Activated CD8-positive, alpha-beta memory T cell treated with anti-CD3 and anti-CD28 coated beads, Interleukin-2, amount 50 U/mL, for 1 hour (primary cell): ENCODE measurements around the gene LIMCH1.
"Not testable (repeated sequence)": the region's sequence is repeated elsewhere in the genome, so short reads cannot be mapped to it uniquely, and the experiment has no call there.

Experiments used
- DNase-seq: peaks from one replicate; pipeline ENCODE4 v3.0.0-alpha.2; 2020; ENCODE audit errors: extremely low read depth

Gene LIMCH1

DNA sequence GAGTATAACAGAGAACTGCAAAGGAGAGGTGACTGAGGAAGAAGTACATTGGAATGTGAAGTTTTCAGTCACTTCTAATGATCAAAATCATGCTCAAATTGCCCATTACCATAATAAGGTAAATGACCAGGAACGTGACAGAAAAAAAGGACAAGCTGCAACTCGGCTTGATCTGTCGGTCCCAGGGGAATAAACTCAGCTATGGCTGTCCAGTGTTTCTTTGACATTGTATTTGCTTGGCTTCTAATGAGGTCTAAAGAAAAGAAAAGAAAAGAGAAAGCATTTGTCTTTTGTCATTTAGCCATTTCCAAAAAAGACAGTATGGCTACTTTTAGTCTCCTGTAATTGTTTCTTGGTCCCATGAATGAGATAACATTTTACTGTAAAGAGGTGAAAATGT, 185.3 kb downstream of the LIMCH1 start:
- no peak for DNase-seq

DNA sequence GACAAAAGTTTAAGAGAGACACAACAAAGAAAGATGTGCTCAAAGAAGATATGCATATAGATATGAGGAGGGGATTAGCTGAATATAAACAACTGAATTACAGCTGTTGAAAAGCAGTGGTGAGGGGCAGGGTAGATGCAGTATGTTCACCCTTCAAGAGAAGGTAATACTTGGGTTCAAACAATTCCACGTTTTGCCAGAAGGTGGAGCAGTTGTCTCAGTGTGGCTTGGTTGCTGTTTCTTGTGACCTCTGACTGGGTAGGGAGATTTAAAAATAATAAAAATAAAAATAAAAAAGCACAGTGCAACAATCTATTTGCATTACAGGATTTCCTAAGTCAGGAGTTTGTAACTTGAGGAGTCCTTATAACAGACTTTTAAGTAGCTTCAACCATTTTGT, 187.3 kb downstream of the LIMCH1 start:
- DNase-seq, result no peak

DNA sequence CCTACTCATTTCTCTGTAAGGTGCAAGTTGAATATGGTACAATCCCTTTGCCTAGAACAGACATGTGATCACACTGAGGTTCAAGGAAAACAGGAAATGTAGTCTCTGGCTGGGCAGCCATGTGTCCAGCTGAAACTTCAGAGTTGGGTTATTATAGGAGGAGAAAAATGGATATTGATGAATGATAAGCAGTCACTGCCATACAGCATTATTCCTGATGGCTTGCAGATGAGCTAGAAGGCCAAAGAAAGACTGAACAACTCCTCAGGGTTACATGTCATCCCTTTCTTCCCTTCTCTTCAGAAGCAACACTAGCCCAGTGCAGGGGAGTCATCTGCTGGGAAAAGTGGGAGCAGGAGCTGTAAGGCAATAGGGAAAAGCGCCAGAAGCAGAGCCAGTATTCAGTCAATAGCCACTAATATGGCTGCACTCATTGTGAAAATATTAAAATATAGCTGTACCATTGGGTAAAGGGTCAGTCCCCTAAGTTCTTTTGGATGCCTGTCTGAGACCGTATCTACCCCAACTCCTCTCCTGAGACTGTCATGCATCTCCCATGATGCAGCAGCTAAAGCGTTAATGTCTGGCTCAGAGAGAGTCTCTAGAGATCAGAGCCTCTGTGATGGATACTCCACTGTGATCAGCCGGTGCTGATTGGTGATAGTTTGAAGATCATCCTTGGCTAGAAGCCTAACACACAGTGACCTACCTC, 190.1 kb downstream of the LIMCH1 start:
- no peak for DNase-seq

DNA sequence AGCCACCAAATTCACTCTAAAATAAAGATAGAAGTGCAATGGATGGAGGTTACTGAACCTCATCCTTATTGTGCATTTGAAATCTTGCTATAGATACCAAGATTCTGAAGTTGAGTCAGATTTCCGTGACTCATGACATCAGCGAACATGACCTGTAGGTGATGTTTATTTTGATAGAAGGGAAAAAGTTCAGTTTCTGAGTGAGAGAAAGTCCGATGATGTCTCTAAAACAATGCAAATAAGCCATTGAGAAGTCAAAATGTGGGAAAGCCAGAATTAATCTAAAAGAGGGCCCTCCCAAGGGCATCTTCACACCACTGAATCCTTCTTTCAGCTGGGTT, 190.6 kb downstream of the LIMCH1 start:
- DNase-seq, result no peak

DNA sequence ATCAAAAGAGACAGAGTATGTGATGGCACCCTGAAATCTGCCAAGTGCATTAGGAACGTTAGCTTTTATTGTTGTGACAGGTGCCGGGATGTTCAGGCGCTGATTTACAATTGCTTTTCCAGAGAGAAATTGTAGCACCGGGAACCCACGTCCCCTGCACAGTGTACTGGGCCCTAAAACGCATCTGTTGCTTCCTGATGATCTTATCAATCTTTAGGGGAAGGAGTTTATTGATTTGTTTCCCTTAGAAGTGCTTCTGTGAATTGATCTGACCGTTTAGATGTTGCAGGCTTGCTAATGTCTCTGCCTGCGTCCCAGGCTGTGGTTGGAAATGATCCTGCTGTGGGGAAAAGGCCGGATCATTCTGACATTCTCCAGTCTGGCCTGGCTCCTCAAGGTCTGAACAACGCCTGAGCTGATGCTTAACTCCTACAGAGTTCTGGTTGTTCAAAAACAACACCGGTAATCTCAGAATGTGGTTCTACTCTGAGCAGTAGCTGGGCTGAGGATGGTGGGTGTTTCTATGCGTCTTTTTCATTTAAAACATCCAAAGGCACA, 193.7 kb downstream of the LIMCH1 start:
- no peak for DNase-seq

DNA sequence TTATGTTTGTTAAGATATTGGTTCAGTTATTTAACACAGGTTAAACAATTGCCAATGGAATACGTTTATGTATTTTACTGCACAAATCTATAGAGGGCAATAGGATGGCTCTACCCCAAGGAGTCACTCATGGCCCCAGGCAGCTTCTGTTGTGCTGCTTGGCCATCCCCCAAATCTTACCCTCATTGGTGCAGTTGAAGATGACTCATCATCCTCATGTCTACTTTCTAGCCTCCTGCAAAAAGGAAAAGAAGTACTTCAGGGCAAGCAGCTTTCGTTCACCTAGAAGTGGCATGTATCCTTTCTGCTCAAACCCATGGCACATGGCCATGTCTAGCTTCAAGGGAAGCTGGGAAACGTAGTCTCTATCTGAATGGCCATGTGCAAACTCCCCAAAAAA, 196.4 kb downstream of the LIMCH1 start:
- DNase-seq, result no peak

DNA sequence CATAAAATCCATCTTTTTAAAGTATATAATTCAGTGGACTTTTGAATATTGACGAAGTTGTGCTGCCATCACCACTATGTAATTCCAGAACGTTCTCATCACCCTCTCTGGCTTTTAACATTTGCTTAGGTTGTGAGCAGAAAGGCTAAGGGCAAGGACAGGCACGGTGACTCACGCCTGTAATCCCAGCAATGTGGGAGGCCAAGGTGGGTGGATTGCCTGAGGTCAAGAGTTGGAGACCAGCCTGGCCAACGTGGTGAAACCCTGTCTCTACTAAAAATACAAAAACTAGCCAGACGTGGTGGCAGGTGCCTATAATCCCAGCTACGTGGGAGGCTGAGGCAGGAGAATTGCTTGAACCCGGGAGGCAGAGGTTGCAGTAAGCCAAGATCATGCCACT, 199.5 kb downstream of the LIMCH1 start:
- DNase-seq, result not testable (repeated sequence)

DNA sequence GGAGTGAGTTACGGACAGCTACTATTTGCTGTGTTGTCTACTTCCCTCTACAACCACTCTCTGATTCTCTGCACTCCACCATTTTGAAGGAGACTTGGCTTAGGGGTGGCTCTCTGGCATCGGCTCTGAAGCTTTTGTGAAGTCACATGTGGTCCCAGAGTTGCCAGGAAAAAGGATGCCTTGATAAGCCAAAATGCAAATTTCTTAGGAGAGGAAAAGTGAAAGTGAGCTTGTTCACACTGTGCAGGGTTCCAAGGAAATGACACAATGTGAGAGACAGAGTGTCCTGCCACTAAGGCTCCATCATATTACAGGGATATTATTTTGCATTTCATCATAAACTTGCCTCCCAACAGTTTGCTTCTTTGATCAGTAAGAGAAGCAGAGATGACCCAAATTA, 203.4 kb downstream of the LIMCH1 start:
- DNase-seq, result no peak

DNA sequence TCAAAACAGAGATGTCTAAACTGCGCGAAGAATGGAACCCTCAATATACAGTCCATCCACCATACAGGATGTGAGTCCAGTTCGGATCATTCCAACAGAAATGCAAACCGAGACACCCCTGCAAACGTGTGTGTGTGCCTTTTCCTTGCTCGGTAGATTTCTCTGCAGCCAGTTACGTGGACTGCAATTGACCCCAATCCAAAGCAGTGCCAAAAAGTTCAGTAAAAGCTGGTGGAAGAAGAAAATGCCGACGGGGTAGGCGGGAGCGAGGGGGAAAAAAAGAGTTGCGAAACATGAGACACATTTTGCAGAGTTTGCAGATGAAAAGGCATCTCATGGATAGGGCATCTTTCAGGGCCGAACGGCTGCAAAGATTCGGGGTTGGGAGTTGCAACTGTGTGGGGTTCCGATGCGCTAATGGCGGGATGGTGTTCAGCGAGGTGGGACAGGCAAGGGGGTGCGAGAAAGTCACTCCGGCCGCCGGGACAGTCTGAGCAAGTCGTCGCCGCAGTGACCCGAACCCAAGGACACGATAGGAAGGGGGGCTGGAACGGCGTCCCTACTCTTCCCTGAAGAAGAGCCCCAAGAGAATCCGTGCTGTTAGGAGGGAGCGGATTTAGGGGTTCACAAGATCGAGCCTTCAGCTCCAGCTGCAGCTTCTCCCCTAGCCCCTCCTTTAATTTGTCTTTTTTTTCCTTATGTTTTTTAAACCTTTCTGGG, 206.8 kb downstream of the LIMCH1 start:
- DNase-seq, result no peak

DNA sequence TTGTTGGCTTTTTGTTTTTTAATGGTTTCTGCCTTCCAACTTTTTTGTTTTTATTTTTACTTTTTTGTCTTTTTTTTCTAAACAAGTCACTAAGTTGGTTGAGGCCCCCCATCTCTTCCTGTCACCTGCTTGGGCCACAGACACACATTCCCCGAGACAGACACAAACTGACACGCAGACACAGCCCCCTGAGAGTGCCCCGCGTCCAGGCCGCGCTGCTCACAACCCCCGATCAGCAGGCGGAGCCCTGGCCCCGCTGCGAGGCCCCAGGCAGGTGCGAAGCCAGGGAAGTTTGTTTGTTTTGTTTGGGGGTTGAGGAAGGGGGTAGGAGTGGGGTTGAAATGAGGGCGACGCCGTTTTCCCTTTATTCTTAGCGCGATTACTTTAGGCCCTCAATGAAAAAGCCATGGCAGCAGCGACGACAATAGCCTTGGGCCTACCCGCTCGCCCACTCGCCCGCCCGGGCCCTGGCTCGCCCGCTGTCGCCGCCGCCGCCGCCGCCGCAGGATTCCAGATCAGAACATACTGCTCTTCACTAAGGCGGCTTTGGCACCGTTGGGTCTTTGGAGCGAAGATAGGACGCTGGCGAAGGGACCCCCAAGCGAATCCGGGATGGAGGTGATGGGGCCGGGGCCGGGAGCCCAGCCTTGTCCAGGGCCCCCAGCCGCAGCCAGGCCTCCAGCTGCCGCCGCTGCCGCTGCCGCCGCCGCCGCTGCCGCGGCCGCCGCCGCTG, 207.5 kb downstream of the LIMCH1 start:
- no peak for DNase-seq

DNA sequence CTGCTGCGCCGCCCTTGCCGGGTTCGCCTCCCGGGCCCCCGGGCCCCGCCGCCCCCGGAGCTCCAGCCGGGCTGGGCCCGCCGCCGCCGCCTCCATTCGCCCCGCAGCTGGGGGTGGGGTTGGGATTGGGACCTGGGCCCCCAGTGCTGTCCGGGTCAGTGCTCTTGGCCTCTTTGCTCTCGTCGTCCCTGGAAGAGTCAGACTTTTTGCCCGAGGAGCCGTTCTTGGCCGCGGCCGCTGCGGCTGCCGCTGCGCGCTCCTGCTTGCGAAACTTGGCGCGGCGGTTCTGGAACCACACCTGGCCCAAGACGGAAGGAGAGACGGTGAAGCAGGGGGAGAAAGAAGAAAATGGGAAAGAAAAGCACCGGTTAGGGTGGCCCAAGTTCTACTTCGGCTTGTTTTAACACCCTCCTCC, 208.1 kb downstream of the LIMCH1 start:
- DNase-seq, result no peak

DNA sequence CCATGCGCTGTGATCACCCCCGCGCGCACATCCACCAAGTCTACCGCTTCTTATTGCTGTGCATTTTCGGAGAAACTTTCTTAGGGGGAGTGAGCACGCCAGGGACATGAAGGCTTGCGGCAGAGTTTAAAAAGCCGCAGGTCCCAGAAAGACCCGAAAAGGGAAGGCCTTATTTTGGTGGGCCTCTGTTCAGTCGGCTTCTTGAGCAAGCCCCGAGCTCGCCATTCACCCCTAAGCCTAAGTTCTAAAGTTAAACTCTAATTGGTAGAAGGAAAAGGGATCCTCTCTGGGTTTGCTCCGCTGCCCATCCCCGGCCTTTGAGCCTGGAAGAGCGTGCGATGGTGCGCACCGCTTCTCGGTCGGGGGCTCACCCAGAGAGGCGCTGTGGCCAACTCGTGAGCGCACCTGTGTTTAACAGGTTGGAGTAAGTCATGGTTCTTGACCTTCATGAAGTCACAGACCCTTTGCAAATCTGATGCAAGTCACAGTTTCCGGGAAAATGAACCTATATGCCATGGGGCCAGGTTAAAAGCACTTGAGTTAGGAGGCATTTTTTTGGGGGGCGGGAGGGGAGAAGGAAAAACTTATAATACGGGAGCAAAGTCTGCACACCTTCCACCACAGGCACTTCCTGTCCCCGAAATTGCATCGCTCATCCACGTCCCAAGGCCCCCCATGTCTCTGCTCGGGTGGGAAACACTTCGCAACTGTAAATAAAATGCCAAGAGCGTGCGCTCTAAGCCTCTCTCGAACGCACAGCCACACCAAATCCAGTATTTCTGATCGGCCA, 208.7 kb downstream of the LIMCH1 start:
- DNase-seq, result no peak

DNA sequence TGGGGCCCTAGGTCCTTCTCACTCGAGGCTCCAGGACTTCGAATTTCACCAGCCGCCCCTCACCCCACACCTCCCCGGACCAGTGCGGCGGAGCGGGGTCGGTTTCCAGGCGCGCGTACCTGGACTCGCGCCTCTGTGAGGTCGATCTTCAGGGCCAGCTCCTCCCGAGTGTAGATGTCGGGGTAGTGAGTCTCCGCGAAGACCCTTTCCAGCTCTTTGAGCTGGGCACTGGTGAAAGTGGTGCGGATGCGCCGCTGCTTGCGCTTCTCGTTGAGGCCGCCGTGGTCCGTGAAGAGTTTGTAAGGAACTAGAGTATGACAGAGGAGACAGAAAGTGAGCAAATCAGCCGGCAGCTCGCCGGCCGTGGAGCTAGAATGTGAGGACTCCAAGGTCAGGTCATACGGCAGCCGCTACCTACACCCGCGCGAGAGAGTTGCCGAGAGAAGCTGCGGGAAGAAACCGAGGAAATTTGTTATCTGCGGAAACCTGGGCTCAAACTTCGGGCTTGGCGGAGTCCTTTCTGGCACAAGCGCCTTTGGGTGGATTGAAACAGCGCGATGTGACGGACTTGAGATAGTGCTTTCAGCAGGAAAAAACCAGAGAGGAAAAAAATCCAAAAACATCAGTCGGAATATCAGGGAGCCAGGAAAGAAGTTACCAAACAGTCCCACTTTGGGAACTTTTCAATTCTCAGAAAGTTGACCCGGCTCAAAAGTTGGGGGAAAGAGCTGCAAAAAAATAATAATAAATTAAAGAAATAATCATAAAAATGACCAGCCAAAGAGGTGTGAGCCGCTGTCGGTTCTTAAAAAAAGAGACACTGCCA, 209.5 kb downstream of the LIMCH1 start:
- DNase-seq, result no peak

DNA sequence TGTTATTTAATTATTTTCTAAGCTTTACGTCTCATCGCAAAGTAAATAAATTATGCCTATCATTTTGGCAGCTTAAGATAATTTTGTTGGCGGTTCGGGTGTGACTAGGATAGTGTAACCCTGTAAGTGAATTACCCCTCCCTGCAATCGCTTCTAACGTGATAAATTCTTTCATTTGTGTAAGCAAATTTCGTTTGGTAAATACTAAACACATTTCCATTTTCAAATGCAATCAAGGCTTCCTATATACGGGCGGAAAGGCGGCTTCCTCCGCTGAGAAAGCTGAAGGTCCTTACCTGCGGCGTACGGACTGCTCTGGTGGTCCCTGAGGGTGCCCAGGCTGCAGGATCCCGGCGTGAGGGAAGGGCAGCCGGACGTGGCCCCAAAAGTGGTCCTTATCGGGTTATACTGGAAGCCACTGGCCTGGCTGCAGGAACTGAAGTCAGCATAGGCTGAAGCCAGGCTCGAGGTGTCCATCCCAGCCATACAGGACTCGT, 210.2 kb downstream of the LIMCH1 start:
- no peak for DNase-seq

DNA sequence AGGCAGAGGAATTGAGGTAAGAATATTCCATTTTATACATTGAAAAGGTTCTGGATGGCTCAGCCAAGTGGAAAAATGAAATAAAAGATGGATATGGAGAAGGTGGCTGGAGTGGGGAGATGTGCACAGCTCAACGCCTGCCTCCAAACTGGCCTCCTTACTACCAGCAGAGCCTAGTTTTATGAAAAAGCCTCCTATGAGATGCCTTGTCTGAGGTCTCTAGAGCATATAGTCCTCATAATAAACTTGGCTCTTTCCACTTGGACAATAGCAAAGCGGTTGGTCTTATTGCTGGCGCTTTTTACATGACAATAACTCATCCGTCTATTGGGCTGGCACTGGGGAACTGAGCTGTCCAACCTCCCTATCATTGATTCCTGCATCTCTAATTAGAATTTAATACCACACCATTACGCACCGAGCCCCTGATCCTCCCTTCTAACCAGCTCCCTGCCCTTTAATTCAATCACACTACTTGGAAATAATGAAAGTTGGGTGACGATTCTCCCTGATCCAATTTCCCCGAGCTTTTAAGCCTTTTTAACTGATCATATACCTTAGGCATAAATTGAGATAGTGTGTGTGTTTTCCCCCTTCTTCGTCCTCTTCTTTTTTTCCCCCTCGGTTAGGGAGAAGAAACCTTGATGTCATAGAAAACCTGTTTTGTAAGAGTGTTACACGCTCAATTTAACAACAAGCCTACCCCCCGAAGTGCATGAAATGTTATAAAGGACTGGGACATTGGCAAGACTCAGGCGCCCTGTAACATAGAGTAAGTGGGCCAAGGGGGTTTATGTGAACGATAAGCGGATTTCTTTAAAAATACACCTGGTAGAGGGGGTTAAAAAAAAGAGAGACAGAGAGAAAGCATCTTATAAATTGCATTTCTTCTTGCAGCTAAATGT, 210.9 kb downstream of the LIMCH1 start, which contains the start of gene PHOX2B:
TSS of gene PHOX2B (minus strand) at position 155 of the 905 bp plus-strand sequence. CDS start at position 40, 115 bp downstream.
- no peak for DNase-seq

DNA sequence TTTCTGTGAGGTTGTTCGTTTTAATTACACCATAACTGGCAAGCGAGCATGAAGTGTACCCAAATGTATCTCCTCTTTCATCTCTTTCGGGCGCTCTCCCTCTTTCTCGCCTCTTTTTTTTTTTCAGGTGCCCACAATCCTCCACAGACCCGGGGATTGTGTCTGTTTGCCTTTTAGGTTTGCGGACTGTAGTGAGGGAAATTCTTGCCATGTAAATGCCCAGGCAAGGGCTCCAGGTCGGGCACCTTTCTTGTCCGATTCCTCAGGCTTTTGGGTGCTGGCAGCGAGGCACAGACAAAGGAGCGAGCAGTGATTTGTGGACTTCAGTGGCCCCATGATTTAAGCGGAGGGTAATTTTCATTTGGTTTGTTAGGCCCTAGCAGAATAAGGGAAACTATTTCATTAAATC, 211.7 kb downstream of the LIMCH1 start:
- no peak for DNase-seq
